ENCODE measurements around the gene GGNBP2.

GGNBP2 gene

GRCh38 chr17:36523113-36523512 is 21.6 kb upstream of the GGNBP2 start:
- no peak for DNase-seq

DNA sequence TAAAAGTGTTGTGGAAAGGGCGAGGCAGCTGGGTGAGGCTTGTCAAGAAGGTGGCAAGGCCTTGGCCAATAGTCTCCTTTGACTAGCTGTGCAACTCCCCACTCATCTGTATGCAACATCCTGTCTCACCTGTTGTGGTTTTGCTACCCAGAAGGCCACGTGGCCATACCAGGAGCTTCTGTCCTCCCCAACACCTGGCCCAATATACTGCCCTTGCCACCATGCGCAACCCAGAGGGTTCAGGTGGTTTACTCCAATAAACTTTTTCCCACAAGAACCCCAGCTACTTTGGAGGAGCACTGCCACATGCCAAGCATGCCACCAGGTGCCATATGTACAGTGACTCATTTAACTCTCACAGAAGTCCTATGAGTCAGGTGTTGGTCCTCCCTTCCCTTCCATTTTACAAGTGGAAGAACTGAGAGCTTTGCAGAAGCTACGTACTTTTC is 20.3 kb upstream of the GGNBP2 start:
- no peak for DNase-seq

DNA sequence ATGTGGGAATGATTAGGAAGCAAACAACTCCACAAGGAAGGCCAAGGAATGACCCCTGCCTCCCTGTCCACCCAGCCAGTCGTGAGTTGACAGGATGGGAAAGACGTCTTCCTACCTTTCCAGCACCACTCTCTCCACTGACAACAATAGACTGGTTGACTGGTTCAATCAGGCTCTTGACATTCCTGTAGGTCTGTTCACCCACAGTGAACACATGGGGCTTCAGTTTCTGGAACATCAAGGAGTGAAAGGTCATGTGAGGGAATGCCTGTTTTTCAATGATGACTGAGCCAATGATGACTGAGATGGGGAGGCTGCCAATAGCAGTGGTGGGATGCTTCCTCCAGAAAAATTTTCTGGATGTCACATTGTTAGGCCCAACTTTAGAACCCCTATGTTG is 19.6 kb upstream of the GGNBP2 start:
- no peak for DNase-seq

DNA sequence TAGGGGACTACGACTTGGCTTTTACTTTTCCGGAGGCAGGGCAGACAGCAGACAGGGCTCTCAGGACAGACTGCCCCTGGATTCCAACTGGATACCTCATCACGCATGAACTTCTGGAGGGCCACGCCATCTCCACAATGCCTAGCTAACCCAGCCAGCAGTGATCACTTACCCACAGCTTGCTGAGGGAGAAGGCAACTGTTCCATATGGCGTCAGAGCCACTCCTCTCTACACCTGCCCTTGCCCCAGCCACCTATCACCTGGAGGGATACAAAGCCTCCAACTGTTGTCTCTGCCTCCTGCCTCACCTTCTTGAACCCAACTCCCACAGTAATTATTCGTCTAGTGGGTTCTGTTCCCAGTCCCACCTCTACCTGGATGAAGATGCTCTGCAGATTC is 18.8 kb upstream of the GGNBP2 start:
- no peak for DNase-seq

- no peak for DNase-seq
These were observed 17.0 kb upstream of the GGNBP2 start for GRCh38 chr17:36527621-36528250.

DNA sequence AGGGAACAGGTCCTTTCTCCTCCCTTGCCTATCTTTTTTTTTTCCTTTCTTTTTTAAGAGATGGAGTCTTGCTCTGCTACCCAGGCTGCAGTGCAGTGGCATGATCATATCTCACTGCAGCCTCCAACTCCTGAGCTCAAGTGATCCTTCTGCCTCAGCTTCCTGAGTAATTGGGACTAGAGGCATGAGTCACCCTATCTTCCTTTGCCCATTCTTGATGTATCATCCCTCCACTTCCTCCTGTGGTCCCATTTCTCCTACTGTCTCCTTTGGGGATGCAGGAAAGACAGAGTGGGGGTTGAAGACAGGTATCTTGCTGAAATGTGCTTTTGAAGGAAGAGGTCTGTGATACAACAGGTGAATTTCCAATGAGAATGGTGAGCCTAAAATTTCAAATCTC is 15.6 kb upstream of the GGNBP2 start:
- DNase-seq, result no peak

- DNase-seq, result no peak
These were observed 12.2 kb upstream of the GGNBP2 start for GRCh38 chr17:36532435-36532975.

DNA sequence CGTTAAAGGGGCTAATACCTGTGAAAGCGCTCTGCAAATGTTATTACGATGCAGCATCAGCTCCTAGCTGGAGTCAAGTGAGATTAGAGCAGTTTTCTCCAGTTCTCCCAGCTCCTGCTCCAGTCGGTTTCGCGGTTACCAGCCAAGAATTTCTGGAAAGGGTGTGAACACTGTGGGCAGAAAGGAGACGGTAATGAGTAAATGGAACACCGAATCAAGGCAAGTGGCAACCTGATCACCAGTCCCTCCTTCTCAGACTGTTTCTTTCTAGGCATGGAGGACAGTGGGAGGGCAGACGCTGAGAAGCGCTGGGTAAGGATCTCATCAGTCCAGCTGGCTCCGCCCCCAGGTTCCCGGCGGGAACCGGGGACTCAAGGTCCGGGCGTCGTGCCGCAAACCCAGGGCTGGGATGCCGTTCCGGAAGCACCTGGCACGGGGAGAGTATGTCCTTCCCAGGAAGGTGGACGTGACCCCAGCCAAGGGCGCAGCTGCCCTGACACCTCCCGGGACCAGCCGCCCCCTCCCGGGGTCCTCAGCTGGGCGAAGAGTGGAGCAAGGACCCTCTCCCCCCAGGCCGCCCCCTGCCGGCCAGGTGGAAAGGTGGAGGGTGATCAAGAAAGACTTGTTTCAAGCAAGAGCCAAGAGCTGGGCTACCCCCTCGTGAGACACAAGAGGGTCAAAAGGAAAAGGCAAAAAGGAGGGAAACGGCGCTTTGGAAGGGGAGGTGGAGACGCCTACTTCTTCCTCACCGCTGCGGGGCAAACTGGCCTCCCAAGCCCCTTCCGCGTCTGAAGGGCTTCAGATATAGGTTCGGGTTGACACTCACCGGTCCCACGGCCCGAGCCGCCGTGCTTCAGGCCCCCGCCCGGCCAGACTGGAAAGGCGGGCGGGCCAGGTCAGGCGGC is 10.5 kb upstream of the GGNBP2 start:
- DNase-seq, result peak; percentile 36

- peak; percentile 78 for DNase-seq
These were observed 9.7 kb upstream of the GGNBP2 start, which contains the start of the genes MYO19 and PIGW for GRCh38 chr17:36534840-36535668. Gene MYO19 (minus strand): TSS chr17:36534868. CDS start chr17:36532538, 2,330 bp downstream. Gene PIGW (plus strand): TSS chr17:36534987. CDS start chr17:36537102, 2,115 bp downstream.

- DNase-seq, result no peak
These were observed 9.0 kb upstream of the GGNBP2 start for GRCh38 chr17:36535669-36536081.

GRCh38 chr17:36540696-36541095 is 4.0 kb upstream of the GGNBP2 start:
- no peak for DNase-seq

GRCh38 chr17:36542755-36543154 is 2.0 kb upstream of the GGNBP2 start:
- DNase-seq, result no peak

DNA sequence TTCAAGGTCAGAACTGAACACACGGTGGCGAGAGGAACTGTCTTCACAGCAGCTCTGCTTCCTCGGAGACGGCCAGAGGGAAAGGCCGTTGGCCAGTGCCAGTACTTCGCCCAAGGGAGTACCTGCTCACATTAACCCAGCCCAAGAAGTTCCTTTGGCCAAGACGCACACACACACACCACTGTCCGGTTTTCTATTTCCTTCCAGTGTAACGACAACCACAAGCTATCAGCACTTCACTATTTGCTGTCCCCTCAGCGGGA is 744 bp upstream of the GGNBP2 start:
- no peak for DNase-seq

- no peak for DNase-seq
These were observed 352 bp downstream of the GGNBP2 start for GRCh38 chr17:36545077-36545464.

DNA sequence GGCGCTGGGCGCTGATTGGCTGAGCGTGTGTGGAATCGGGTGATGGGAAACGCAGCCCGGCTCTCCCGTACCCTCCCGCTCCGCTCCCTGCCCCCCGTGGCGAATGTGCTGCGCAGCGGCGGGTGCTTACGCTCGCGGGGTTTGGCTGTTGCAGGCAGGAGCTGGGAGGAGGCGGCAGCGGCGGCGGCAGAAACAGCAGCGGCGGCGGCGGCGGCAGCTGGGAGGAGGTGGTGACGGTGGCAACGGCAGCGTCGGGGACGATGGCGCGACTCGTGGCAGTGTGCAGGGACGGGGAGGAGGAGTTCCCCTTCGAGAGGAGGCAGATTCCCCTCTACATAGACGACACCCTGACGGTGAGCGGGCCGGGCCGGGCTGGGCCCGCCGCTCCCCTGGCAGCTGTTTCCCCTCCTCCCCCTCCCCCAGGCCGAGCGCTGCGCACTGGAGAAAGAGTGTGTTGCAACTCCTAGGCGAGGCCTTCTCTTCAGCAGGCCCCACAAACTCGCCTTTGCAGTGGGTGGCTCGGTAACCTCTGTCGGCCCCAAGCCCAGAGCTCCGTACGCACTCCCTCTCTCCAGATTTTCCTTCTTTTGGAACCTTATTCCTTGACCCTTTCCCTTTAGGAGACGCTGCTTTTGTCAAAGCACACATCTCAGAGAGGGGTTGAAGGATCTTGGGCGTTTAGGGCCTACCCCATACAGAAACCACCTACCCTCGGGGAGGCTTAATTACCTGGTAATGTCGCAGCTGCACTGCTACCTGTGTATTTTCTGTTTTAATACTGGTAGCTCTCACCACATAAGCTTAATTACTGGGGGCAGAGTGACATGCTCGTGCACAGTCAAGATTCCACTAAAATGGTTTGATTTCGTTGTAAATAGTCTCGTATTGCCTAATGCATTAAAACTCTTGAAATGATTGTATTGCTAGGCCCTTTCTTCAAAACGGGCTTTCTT is 1.0 kb downstream of the GGNBP2 start:
- peak; percentile 95 for DNase-seq

DNA sequence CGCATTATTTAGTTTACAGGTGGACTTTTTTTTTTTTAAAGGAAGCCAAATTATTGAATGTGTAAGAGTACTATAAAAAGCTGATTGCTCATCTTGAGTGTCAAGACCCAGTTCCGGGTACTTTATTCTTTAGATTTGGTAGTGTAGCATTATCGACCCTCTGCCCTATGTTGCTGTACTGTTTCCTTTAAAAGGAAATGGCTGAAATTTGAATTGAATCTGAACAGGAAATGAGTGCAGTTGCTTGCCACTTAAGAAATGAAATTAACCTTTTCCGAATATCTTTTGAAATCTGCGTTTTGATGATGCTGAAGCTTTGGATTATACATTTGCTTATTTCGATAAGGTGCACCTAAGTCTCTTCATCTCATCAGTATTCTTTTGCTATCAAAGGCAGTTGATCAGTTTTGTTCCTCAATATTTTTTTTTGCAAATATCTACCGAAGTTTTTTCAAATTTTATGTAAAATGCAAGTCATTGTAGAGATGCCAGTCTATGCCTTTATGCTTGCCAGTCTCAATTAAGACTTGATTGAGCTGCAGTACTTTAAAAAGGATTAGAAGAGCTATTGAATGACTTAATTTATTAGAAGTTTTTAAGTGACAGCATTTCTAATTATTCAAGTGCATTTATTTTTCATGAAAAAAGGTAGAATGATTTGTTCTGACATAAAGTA is 1.8 kb downstream of the GGNBP2 start:
- no peak for DNase-seq

DNA sequence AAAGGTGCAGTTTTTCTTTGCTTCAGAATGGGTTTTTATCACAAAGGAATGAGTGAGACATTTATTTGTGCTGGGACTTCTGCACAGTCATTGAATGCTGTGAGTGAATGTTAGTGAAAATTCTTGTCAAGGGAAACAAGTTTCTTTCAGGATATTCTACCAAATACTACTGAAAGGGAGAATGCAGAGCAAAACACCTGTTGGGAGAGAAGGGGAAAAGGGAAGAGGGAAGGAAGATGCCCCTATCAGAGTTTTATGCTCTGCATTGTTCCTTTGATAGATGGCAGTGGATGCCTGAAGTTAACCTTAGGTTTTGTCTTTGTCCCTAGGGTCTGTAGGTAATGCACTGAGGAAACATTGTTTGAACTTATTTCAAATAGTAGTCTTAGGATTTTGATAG is 3.1 kb downstream of the GGNBP2 start:
- no peak for DNase-seq

DNA sequence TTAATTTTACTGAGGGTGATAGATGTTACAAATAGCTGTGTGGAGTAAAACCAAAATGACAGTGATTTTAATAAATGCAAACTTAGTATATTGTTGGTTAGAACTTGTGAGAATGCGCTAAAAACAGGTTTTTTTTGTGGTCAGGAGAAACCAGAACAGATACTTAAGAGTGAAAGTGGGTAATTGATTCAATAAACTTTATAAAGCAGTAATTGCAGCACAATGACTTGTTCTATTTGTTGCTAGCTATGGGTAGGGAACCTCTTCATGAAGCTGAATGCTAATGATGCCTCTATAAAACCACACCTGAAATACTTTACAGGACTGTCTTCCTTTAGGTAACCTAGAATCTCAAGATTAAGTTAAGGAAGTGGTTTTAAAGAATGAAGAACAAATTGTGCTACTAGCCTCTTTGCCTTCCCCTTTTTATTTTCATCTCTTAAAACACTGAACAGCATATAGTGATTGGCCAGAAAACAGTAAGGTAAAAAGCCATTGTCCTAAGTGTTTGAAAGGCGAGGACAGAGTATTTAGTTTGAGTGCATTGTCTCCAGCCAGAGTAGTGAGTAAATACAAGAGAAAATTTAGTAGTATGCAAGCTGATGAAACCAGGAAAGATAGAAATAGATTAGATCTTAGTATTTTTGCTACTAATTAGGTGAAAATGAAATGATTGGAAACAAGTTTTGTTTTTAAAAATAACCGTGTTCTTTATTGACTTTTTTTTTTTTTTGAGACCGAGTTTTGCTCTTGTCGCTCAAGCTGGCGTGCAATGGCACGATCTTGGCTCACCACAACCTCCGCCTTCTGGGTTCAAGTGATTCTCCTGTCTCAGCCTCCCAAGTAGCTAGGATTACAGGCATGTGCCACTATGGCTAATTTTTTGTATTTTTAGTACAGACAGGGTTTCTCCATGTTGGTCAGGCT is 6.0 kb downstream of the GGNBP2 start:
- DNase-seq, result no peak

DNA sequence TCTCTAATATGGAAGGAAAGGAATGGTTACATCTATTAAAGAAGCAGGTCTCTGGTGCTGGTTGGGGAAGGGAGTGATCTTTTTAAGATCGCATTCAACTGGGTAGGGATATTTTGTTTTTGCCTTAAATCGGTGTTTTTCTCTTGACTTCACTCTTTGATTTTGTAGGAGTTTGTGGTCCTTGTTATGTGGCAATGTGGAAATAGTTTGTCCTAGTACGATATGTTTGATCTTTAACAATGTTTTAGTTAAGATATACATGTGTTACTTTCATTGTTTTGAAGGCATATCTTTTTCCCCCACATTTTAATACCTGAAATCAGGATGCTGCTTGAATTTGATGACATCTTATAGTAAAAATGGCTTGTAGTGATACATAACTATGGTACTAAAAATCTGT is 8.7 kb downstream of the GGNBP2 start:
- DNase-seq, result no peak

- DNase-seq, result no peak
These were observed 21.4 kb downstream of the GGNBP2 start for GRCh38 chr17:36566081-36566480.
